Endodermal cell (in vitro differentiated cells): ENCODE measurements around the gene HBS1L. TPM values are rescaled to one million over a fixed set of nuclear protein-coding genes. Genes with fewer than 3 reads are reported as not detected.
A peak's percentile ranks its signal among the peaks of the same experiment; 100 is the strongest.

Experiments used
- DNase-seq: peaks from one replicate; pipeline ENCODE4 v3.0.0-alpha.2; 2017
- H3K27ac ChIP-seq: 2 replicates; pipeline ENCODE4 v1.5.1; 2013; ENCODE audit warnings: mild to moderate bottlenecking, low read depth, low read length, moderate library complexity
- H3K27me3 ChIP-seq: 2 replicates; pipeline ENCODE4 v1.6.1; 2013; ENCODE audit warnings: mild to moderate bottlenecking, low read length, moderate library complexity; ENCODE audit not compliant: insufficient read depth, control insufficient read depth, poor library complexity, severe bottlenecking
- H3K36me3 ChIP-seq: 2 replicates; pipeline ENCODE4 v1.7.0; 2013; ENCODE audit warnings: mild to moderate bottlenecking, low read length, moderate library complexity; ENCODE audit not compliant: control insufficient read depth, insufficient read depth
- H3K4me1 ChIP-seq: one replicate; pipeline ENCODE4 v1.7.0; 2013; ENCODE audit warnings: low read length; ENCODE audit not compliant: control insufficient read depth, insufficient read depth
- H3K4me3 ChIP-seq: 2 replicates; pipeline ENCODE4 v1.5.1; 2013; ENCODE audit warnings: mild to moderate bottlenecking, low read length, moderate library complexity
- H3K9ac ChIP-seq: 2 replicates; pipeline ENCODE4 v1.6.1; 2013; ENCODE audit warnings: mild to moderate bottlenecking, low read length, moderate library complexity; ENCODE audit not compliant: poor library complexity, severe bottlenecking; ENCODE audit errors: extremely low read depth
- H3K9me3 ChIP-seq: 2 replicates; pipeline ENCODE4 v1.6.1; 2013; ENCODE audit warnings: mild to moderate bottlenecking, low read length, moderate library complexity; ENCODE audit not compliant: control insufficient read depth
- H3K27ac Mint-ChIP-seq: 2 replicates; pipeline ENCODE4 v1.8.0; 2020; ENCODE audit warnings: mixed read lengths
- H3K27me3 Mint-ChIP-seq: 2 replicates; pipeline ENCODE4 v1.8.0; 2021; ENCODE audit warnings: mild to moderate bottlenecking, mixed read lengths; ENCODE audit not compliant: insufficient read depth
- H3K36me3 Mint-ChIP-seq: 2 replicates; pipeline ENCODE4 v1.8.0; 2020; ENCODE audit warnings: low read depth, mixed read lengths
- H3K4me1 Mint-ChIP-seq: 2 replicates; pipeline ENCODE4 v1.8.0; 2020; ENCODE audit warnings: mixed read lengths
- H3K4me3 Mint-ChIP-seq: 2 replicates; pipeline ENCODE4 v1.8.0; 2020; ENCODE audit warnings: mild to moderate bottlenecking, moderate library complexity, mixed read lengths
- H3K9me3 Mint-ChIP-seq: 2 replicates; pipeline ENCODE4 v1.8.0; 2020; ENCODE audit warnings: mild to moderate bottlenecking, mixed read lengths
- CTCF ChIP-seq: fragments of 200-600 bp; sonication (generic); conservative IDR thresholded peaks from 2 replicates; pipeline ENCODE4 v1.5.0; 2021; ENCODE audit warnings: antibody characterized with exemption, mild to moderate bottlenecking
- WGBS, 2 experiments: methylation state at CpG; one replicate each; pipeline versions ENCODE4 v1.1.5 to v1.1.7; 2013; ENCODE audit warnings: missing lambda C conversion rate in 2 of 2, mixed read lengths in 1 of 2; ENCODE audit not compliant: insufficient coverage in 1 of 2, insufficient read length in 1 of 2; 5-methylcytosine and 5-hydroxymethylcytosine counted together
- total RNA-seq, 2 donors: library from RNA; stranded (reverse); fragmentation: NEBNext Ultra II Directional in 1 of 2; extraction: Animal tissue kit (Norgen Biotek cat#: 25700) in 1 of 2; gene quantifications; 2 replicates in 1 of 2; 3 replicates in 1 of 2; pipeline ENCODE4 v1.2.1, GENCODE V29; 2021

Gene HBS1L
- total RNA-seq, 2 donors from 2014 or later = 106 to 122 TPM

- H3K4me1 ChIP-seq = no peaks in the 10 kb centered on the region
- no peaks in the 10 kb centered on the region for H3K27me3 ChIP-seq
- no peak overlapping the region for H3K27ac ChIP-seq
- no peak overlapping the region for H3K9ac ChIP-seq
- H3K9me3 ChIP-seq = no peaks in the 10 kb centered on the region
- Mint-ChIP-seq H3K27me3 (no peaks in the 10 kb centered on the region), H3K4me1 (peaks cover 4% of the 10 kb centered on the region), H3K4me3 (no peak overlapping the region), H3K27ac (no peak overlapping the region), H3K9me3 (no peaks in the 10 kb centered on the region), H3K36me3 (peaks cover 30% of the 10 kb centered on the region)
- no peak overlapping the region for H3K4me3 ChIP-seq
- H3K36me3 ChIP-seq = peaks cover 70% of the 10 kb centered on the region
- TF ChIP-seq CTCF = no peak
- WGBS, 2 experiments = 96 to 98% methylated on average over 2 to 3 of the region's 3 CpGs
- DNase-seq = no peak
These were observed 72.5 kb downstream of the HBS1L start for GRCh38 chr6:134982161-134982560.

GRCh38 chr6:134980846-134981245 is 73.8 kb downstream of the HBS1L start:
- peaks cover 65% of the 10 kb centered on the region for H3K36me3 ChIP-seq

GRCh38 chr6:134979142-134979541 is 75.5 kb downstream of the HBS1L start:
- Histone ChIP-seq H3K36me3 (peaks cover 48% of the 10 kb centered on the region), H3K27ac (no peak overlapping the region), H3K9ac (no peak overlapping the region), H3K27me3 (no peaks in the 10 kb centered on the region), H3K9me3 (no peaks in the 10 kb centered on the region), H3K4me1 (peaks cover 4% of the 10 kb centered on the region), H3K4me3 (no peak overlapping the region)
- peaks cover 49% of the 10 kb centered on the region for H3K36me3 Mint-ChIP-seq
- WGBS, 2 experiments = 95 to 100% methylated on average over 3 to 6 of the region's 6 CpGs
- no peak overlapping the region for H3K4me3 Mint-ChIP-seq
- no peak for TF ChIP-seq CTCF
- no peak for DNase-seq
- no peaks in the 10 kb centered on the region for H3K27me3 Mint-ChIP-seq
- no peak overlapping the region for H3K27ac Mint-ChIP-seq
- H3K9me3 Mint-ChIP-seq = peaks cover 5% of the 10 kb centered on the region
- H3K4me1 Mint-ChIP-seq = peaks cover 12% of the 10 kb centered on the region

More at GRCh38 chr6:134980846-134981245, 73.8 kb downstream of the HBS1L start:
- H3K4me1 ChIP-seq = no peaks in the 10 kb centered on the region
- H3K9me3 ChIP-seq = no peaks in the 10 kb centered on the region
- H3K27me3 ChIP-seq = no peaks in the 10 kb centered on the region
- H3K9ac ChIP-seq = no peak overlapping the region
- no peak overlapping the region for H3K27ac ChIP-seq
- Mint-ChIP-seq H3K36me3 (peaks cover 39% of the 10 kb centered on the region), H3K4me3 (no peak overlapping the region), H3K27ac (peak overlapping the region; percentile 27), H3K9me3 (no peaks in the 10 kb centered on the region), H3K27me3 (no peaks in the 10 kb centered on the region), H3K4me1 (peaks cover 4% of the 10 kb centered on the region)
- H3K4me3 ChIP-seq = no peak overlapping the region
- DNase-seq = no peak
- WGBS, 2 experiments = 70% methylated on average over 1 of the region's 1 CpG; no CpG with 5 or more reads in 1 of the 2 experiments
- no peak for TF ChIP-seq CTCF
